Kidney tubule cell (primary cell): Measurements from ENCODE around the gene MAML3.

Experiments
- DNase-seq: peaks from one replicate; pipeline ENCODE4 v3.0.0-alpha.2; 2018; ENCODE audit warnings: low spot score

Gene MAML3

DNA sequence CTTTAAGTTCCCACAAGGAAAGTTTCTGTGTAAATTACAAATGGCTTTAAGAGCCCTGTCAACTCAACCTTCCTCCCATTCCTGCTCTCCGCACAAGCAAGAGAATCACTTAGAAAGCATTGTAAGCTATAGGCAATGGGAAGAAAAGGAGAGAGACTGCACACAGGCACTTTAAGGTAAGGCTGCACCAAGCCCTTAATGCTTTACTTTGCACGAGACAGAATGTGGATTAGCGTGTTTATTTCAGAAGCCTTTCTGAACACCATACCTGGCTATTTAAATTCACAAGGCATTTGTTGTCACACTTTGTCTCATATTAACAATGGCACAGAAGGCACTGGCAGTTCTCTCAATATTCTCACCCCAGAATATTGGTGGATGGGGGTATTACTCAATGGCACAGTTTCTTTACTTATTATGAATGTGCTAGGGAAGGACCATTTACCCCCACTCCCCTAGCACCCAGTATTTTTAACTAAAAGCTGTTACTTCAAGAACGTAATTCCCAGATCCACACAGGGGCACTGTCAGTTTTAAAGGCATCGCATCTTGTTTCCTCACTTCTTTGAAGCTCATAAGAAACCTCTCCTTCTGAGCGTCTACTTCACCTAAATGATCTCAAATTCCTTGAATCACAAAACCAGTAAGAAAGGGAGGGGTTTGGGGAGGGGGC, 150.0 kb downstream of the MAML3 start:
- no peak for DNase-seq

DNA sequence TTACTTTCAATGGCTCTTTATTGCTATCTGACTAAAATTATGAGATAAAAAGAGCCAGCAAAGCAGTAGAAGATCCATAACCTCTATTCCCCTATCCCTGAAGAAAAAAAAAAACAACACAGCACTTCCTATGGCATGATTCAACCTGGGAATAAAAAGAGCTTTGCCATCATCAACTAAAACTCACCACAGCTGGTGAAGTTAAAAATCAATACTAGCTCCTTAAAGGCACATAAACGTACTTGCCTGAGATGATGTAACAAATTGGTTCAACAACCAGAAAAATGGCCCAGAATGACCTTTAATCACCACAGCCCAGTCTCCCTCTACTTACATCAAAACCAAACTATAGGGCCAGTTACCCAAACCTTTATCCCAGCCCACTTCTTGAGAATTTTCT, 153.8 kb downstream of the MAML3 start:
- DNase-seq, result no peak

DNA sequence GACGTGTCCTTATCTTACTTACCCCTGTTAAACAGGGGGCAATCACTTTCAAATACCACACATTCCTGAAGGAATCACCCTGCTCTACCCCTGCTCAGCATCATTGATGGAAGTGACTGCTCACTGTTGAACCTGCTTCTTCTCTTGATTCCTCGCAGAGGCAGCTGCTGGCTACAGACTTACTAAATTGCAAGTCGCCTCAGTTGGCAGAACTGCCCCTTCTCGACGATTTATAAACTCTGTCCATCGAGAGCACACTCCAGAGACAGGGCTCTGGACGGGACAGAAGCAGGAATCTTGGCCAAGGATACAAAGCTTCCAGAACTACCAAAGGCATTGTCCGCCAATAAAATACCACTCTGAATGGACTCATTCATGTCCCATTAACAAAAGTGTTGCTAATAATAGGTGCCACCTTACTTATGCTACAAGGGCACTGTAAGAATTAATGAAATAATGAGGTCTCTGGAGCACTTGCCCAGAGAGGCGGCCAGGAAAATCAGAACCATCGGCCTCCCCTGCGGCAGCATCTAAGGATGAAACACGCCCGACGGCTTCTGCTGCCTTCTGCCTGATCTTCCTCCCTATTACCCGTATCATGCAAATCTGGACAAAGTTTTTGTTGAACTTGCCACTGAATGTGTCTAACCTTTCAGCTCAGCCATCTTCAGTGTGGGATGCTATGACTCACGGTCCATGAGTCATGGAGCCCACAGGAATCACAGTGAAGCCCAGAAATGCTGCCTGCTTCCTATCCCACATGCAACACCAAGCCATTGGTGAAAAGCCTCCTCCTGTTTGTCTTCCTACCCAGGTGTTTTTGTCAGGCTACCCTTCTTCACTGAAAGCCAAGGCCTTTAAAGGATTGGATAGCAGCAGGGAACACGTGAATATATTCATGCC, 164.9 kb downstream of the MAML3 start:
- peak; percentile 94 for DNase-seq

DNA sequence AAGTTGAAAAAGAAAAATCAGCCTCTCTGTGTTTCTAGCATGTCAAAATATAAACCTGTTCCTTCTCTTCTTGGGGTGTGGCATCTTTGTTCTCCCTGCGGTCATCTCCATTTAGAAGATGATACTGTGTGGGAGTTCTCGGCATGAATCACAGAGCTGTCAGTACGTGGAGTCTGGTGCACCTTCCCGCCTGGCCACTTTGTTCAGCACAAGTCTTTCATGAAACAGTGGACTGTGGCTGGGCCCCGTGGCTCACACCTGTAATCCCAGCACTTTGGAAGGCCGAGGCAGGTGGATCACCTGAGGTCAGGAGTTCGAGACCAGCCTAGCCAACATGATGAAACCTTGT, 166.5 kb downstream of the MAML3 start:
- DNase-seq, result no peak

DNA sequence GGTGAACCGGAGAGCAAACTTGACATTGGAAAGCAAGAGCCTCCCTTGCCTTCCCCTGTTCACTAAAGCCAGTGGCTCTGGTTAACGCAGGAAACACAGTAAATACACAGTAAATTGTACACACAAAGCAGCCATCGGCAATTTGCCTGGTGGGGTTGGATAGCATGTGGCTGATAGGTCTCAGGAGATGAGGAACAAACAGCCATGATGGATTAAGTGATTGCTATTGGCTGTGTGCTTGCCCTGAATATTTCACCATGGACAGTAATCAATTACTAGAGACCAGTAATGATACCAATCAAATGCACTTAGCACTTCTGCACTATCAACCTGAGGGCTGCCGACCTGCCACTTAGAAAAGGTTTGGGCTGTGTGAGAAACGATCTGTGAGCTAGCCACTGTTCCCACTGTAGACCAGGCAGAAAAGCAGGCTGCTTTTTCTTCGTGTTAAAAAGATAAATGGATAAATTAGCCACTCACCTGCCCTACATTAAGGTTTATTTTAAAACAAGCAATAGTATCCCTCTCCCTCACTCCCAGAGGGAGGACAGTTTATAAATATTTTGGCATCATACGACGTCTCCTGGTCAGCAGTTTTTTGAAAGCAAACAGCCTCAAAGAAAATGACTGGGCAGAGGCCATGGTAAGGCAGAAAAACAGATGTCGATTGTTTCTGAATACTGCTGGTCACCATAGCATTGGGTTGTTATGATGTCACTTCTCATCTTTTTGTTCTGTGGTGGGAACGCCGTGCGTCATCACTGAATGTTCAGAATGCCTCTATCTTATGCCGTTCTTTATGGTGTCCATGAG, 167.1 kb downstream of the MAML3 start:
- DNase-seq, result no peak

DNA sequence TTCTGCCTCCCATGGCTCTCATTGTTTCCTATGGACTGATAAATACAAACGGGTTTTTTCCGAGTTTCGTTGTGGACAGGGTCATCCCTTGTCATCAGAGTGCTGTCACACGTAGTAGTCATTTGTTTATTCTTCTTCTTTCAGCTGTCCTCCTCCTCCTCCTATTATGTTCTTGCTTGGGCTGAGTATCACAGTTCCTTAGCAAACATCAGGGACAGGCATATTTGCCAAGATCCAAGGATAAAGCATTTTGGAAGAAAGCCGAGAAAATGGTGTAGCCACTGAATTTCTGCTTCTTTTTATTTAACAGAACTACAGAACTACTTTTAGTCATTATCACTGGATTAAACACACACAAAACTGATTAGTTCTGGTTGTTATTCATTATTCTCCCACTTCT, 167.9 kb downstream of the MAML3 start:
- DNase-seq, result no peak

DNA sequence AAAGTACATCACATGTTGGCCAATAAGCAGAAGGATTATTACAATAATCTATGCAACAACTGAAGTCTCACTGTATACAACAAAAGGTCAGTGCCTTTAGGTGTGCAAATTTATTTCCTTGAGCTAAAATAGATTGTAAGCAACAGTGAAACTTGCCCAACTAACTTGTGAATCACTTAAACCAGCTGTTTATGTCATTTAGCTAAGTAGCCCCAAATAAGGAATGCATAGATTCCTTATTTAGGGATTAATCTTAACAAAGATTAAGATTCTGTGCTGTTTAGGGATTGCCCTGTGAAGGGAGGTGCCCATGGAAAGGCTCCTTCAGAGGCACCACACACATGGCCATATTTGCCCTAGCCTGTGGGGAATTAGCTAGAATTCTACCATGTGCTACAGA, 168.6 kb downstream of the MAML3 start:
- DNase-seq, result no peak

DNA sequence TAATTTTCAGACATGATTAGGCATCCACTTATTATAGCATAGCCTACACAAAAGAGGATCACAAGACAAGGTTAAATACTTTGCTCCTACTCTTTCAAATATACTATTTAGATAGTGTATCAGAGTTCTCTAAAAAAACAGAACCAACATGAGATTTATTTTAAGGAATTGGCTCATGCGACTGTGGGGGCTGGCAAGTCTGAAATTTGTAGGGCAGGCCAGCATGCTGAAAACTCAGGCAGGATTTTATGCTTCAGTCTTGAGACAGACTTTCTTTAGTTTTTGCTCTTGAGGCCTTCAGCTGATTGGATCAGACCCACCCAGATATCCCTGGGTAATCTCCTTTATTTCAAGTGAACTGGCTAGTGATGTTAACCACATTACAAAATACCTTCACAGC, 169.5 kb downstream of the MAML3 start:
- no peak for DNase-seq

DNA sequence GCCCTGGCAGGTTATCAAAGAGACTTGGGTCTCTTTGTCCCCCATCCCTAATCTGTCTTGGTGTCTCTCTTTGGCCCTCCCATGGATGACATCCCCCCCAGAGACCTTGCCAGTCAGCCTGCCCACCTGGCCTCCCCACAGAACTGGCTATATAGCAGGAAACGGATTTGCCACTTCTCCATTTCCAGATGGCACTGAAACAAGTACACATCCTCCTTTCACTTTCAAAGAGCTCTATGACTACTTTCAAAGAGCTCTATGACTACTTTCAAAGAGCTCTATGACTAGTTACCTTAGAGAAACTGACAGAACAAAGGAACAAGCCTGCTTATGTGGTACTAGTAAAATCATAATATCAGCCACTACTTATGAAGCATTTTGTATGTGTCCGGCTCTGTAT, 175.3 kb downstream of the MAML3 start:
- no peak for DNase-seq

DNA sequence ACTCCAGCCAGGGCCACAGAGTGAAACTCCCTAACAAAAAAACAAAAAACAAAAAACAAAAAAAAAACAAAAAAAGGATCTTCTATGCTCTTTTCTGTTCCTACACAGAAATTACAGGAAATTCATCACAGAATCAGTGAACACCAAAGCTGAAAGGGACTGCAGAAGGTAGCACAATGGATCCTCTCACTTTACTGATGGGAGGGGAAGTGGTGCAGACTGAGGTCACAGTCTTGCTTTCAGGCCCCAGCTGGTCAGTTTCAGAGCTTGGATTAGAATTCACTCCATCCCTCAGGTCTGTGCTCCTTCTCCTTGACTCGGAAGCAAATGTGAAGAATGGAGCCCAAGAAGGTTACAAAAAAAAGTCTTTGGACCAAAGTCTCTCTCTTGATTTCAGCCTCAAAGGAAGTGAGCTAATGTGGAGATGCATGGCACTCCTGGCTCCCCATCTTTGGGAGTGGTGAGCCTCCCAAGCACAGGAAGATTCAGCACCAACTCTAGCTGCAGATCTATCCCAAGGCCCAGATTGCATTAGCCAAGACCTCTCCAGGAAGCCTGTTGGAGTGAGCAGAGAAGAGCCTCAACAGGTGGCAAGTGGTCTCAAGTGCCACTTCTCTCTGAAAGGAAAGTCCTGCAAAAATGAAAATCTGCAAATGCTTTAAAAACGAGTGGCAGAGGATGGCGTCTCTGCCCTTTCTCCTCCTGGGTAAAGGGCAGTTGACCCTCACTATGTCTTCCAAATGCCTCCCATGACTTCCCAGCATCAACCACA, 176.0 kb downstream of the MAML3 start:
- DNase-seq, result no peak

DNA sequence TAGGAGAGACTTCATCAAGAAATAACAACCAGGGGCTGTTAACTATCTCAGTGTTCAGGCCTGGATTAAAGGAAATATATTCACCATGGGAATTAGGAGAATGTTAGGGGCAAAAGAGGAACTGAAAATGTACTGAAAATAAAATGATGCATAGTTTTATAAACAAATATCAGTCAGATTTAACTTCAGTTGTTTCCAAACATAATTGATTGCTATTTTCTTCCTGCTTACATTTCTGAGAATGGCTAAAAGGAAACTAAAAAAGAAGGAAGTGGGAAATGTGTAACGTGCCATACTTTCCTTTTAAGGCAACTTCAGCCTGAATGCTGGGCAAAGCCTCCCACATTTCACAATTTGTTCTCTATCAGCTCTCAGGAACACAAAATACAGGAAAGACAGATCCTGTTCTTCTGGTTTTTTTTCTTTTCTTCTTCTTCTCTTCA, 178.1 kb downstream of the MAML3 start:
- peak; percentile 15 for DNase-seq

DNA sequence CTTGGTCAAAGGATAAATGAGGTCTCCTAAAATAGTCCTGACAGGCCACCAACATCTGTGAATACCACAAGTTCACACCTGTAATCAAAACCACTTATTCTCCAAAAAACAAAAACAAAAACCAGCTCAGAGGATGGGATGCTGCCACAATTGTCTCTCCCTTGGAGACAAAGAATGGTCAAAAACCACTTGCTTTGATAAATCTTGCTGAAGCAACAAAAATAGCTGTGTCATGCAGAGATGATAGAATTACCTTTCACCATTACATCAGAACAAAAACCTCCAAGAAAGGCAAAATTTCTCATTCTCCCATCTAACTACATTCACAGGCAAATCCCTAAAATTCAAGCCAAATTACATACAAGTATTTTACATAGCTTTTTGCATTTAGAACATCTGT, 180.4 kb downstream of the MAML3 start:
- no peak for DNase-seq

DNA sequence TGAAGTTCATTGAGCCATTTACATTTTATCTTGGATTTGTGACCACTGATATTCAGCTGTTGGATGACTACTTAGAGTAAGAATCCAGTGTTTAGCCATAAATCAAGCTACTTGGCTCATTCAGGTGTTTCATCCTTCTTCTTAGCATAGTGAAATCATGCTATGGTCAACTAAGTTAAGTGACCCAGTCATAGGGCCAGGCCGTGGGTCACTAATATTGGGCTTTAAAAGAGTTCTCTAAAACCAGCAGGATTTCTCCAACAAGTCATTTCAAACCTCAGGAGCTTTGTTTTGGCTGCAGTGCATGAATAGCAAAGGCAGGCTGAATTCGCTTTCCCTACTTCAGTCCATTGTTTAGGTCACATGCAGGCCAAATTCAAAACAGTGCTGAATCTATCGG, 181.0 kb downstream of the MAML3 start:
- DNase-seq, result peak; percentile 93

DNA sequence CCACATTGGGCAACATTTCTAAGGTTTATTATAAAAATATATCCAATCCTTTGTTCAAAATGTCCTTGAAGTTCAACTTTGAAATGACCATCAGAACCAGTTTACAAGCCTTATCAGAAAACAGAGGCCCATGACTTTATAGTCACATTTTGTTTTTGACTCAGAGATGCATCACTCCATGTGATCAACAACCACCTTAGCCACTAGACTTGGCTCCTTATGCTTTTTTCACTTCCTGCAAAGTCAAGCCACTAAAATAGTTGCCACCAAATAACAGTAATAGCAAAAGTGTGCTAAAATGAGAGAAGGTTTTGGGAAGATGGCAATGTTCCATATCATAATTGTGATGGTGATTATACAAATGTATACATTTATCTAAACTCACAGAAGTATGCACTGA, 181.7 kb downstream of the MAML3 start:
- peak; percentile 43 for DNase-seq

DNA sequence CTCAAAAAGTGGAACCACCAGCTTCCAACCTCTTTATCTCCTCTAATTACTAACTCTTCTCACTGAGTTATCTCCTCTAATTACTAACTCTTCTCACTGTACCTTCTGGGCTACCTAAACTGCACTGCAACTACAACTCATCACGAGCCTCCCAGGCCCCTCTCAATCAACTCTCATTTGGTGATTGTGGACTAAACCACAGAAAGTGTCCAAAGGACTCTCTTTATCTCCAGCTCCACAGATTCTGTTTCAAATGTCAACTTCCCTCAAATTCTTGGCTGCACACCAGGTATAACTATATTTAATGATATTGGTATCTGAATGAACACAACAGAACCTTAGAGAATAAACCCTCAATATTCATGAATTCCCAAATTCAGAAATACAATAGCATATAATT, 182.9 kb downstream of the MAML3 start:
- DNase-seq, result no peak

DNA sequence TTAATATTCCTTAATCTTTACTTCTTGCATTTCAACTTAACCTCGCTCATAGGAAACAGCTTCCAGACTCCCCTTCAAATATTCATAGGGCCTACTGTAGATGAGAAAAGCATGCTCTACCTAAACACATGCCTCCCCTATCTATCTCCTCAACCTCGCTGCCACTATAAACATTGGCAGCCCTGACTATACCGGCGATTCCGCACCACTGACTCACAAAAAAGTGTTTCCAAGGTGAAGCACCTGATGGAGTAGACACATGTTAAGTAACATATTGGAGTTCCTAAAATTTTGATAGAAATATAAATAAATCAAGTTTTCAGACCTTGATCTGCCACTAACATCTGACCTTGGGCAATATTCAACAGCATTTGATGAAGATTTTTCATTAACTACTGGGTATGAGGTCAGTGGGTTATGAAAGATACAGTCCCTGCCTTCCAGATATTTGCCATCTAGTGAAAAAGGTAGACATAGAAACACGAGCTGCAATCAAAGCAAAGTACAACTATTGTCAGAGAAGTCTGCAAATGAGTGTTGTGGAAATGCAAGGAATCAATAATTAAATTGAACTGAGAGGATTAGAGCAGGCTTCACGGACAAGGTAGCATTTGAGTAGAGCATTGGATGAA, 184.2 kb downstream of the MAML3 start:
- DNase-seq, result peak; percentile 10

DNA sequence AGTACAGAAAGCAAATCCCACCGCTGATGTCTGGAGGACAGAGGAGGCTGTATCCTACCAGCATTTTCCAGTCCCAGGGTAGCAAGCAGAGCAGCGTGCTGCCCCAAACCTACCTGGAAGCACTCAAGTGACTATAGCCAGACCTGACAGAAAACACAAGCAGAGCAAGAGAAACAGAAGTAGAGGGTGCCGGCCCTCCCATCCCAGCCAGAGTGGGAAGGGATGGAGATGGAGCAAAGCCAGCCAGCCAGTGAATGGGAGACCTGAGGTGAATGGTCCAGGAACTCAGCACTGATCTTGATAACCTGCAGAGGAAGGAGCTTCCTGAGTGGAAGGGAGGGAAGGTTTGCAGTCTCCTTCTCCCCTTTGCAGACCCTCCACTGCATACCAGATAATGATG, 185.2 kb downstream of the MAML3 start:
- DNase-seq, result no peak

DNA sequence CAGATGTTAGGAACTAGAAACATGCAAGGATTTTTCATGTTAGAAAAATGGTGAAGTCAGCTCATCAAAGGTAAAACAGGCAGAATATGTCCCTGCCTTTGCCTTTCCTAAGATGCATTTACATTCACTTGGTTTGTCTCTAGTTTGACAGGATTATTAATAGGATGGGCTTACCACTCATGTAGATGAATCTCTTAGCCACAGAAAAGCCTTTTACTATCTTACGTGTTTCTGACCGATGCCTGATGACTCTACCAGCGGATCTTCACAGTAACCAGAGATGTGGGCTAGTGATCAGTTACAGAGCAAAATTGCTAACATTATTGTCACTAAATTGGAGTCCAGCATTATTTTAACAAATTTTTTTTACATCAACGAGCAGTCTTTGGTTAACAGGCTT, 187.6 kb downstream of the MAML3 start:
- DNase-seq, result no peak

DNA sequence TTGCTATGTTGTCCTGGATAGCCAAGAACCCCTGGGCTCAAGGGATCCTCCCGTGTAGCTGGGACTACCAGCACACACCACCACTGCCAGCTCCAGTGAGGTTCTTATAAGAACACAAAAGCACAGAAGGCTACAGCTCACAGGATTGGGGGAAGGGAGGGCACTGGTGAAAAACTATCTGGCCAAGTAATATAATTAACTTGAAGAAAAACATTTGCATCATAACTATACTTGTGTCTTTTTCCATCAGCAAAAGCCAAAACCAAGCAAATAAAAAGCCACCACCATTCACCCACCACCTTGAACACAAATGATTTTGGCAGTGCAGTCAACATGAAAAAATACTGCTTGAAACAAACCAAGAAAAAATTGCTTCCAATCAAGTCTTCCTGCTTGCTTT, 188.2 kb downstream of the MAML3 start:
- no peak for DNase-seq

DNA sequence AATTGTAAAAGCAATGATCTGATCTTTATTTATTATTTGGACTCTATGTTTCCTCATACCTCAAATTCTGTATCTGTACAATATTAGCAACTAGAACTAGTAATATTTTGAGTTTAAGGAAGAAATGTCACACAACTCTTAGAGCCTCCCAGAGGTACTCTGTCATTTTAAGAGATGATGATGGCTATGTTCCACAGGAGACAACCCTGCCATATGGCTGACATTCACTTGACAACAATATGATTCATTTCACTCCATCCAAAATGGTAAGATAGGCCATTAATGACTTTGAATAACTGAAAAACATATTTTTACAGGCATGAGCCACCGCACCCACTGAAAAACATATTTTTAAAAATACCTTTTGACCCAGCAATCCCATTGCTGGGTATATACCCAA, 190.3 kb downstream of the MAML3 start:
- DNase-seq, result no peak

DNA sequence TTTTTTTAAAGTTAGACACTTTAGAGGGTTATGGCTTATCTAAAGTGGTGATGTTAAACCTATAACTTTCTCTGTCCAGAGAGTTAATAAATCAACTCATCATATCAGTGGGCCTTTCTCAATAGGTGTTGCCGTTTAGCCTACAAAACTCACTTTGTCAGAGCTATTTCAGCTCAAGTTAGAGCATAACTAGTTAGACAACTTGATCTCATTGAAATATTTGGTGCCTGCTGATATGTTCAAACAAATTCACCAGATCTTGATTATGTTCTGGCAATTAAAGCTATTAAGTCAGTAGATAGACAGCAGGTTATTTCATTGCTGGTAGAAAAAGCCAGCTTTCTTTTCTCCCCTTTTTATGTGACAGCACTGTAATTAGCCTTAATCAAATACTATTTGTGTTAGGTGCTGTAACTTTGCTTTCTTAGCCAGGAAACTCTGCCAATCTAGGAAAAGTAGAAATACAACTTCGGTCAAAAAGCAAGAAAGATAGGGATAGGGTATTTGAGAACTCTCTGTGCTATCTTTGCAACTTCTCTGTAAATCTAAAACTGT, 191.8 kb downstream of the MAML3 start:
- DNase-seq, result no peak
